CD14-positive monocyte (primary cell): ENCODE data around the gene LAMC1. TPM values are rescaled to one million over a fixed set of nuclear protein-coding genes. Genes with fewer than 3 reads are reported as not detected.

ENCODE experiments used
- DNase-seq, 3 donors: peaks; one replicate each; pipeline ENCODE4 v3.0.0-alpha.2; 2011 to 2022
- H2AFZ ChIP-seq: 2 replicates; pipeline ENCODE4 v1.6.0; 2012; ENCODE audit warnings: mild to moderate bottlenecking, low read depth, low read length, inconsistent platforms; ENCODE audit not compliant: insufficient read depth, poor library complexity, severe bottlenecking
- H3K27ac ChIP-seq, 2 donors: 1 replicate in 1 of 2; 2 replicates in 1 of 2; pipeline ENCODE4 v1.5.1; 2012 to 2013; ENCODE audit warnings: low read length in 2 of 2, control low read depth in 1 of 2, inconsistent platforms in 1 of 2, low read depth in 1 of 2, mild to moderate bottlenecking in 1 of 2
- H3K27me3 ChIP-seq, 2 donors: one replicate each; pipeline versions ENCODE4 v1.6.0 to v1.6.1; 2011 to 2013; ENCODE audit warnings: low read length in 2 of 2; ENCODE audit not compliant: control insufficient read depth in 2 of 2, insufficient read depth in 2 of 2
- H3K36me3 ChIP-seq, 2 donors: replicated peaks in 1 of 2; 1 replicate in 1 of 2; 2 replicates in 1 of 2; pipeline versions ENCODE4 v1.5.1 to v1.6.1; 2012 to 2013; ENCODE audit warnings: low read length in 2 of 2, control low read depth in 1 of 2, inconsistent platforms in 1 of 2, mild to moderate bottlenecking in 1 of 2; ENCODE audit not compliant: insufficient read depth in 2 of 2, control insufficient read depth in 1 of 2
- H3K4me1 ChIP-seq, 2 donors: 1 replicate in 1 of 2; 2 replicates in 1 of 2; pipeline versions ENCODE4 v1.5.1 to v1.6.1; 2012 to 2013; ENCODE audit warnings: low read length in 2 of 2, control low read depth in 1 of 2, inconsistent platforms in 1 of 2, mild to moderate bottlenecking in 1 of 2, moderate library complexity in 1 of 2; ENCODE audit not compliant: insufficient read depth in 2 of 2, control insufficient read depth in 1 of 2
- H3K4me2 ChIP-seq: replicated peaks from 2 replicates; pipeline ENCODE3; 2012; ENCODE audit warnings: low read length, moderate library complexity, mild to moderate bottlenecking; ENCODE audit not compliant: poor library complexity, severe bottlenecking; ENCODE audit errors: extremely low read depth
- H3K4me3 ChIP-seq, 3 experiments: fragments of 200-600 bp in 1 of 3; sonication (generic) in 1 of 3; replicated peaks in 1 of 3; 1 replicate in 2 of 3; 2 replicates in 1 of 3; pipeline ENCODE4 v1.5.1; 2011 to 2013; ENCODE audit warnings: low read length in 3 of 3, mild to moderate bottlenecking in 3 of 3, control low read depth in 2 of 3, low read depth in 2 of 3, inconsistent platforms in 1 of 3, moderate library complexity in 1 of 3
- H3K79me2 ChIP-seq: 2 replicates; pipeline ENCODE4 v1.6.0; 2012; ENCODE audit warnings: mild to moderate bottlenecking, control low read depth, inconsistent platforms, low read length, moderate library complexity; ENCODE audit not compliant: insufficient read depth
- H3K9ac ChIP-seq: 2 replicates; pipeline ENCODE4 v1.6.0; 2017; ENCODE audit warnings: low read length, mild to moderate bottlenecking; ENCODE audit not compliant: insufficient read depth, poor library complexity, severe bottlenecking
- H3K9me3 ChIP-seq, 2 donors: replicated peaks in 1 of 2; 1 replicate in 1 of 2; 2 replicates in 1 of 2; pipeline versions ENCODE4 v1.5.1 to v1.6.1; 2012 to 2013; ENCODE audit warnings: low read length in 2 of 2, control low read depth in 1 of 2; ENCODE audit not compliant: control insufficient read depth in 1 of 2, insufficient read depth in 1 of 2
- H4K20me1 ChIP-seq: 2 replicates; pipeline ENCODE4 v1.6.0; 2012; ENCODE audit warnings: mild to moderate bottlenecking, low read length, control low read depth, moderate library complexity; ENCODE audit not compliant: insufficient read depth
- H3K27ac Mint-ChIP-seq, 7 donors: one replicate each; pipeline ENCODE4 v1.8.0; 2020; ENCODE audit warnings: mild to moderate bottlenecking in 7 of 7, mixed read lengths in 7 of 7, moderate library complexity in 6 of 7, inconsistent platforms in 2 of 7
- H3K27me3 Mint-ChIP-seq, 3 donors: one replicate each; pipeline ENCODE4 v1.8.0; 2021 to 2022; ENCODE audit warnings: low read depth in 3 of 3, mild to moderate bottlenecking in 3 of 3, mixed read lengths in 3 of 3, moderate library complexity in 3 of 3, inconsistent platforms in 1 of 3
- H3K36me3 Mint-ChIP-seq, 2 donors: one replicate each; pipeline ENCODE4 v1.8.0; 2020; ENCODE audit warnings: mixed read lengths in 2 of 2, inconsistent platforms in 1 of 2, mild to moderate bottlenecking in 1 of 2
- H3K4me1 Mint-ChIP-seq: one replicate; pipeline ENCODE4 v1.8.0; 2020; ENCODE audit warnings: mild to moderate bottlenecking, mixed read lengths
- H3K4me3 Mint-ChIP-seq, 2 donors: one replicate each; pipeline ENCODE4 v1.8.0; 2020; ENCODE audit warnings: mild to moderate bottlenecking in 2 of 2, mixed read lengths in 2 of 2, moderate library complexity in 1 of 2
- H3K9me3 Mint-ChIP-seq, 7 donors: one replicate each; pipeline ENCODE4 v1.8.0; 2020 to 2022; ENCODE audit warnings: mixed read lengths in 7 of 7, mild to moderate bottlenecking in 6 of 7, moderate library complexity in 6 of 7, inconsistent platforms in 2 of 7
- CTCF ChIP-seq: fragments of 200-600 bp; IDR thresholded peaks from one replicate; pipeline ENCODE4 v1.8.0; 2022; ENCODE audit warnings: antibody characterized with exemption, mild to moderate bottlenecking
- WGBS: methylation state at CpG from one replicate; pipeline ENCODE4 v1.1.5; 2013; ENCODE audit warnings: missing lambda C conversion rate; ENCODE audit not compliant: insufficient coverage; 5-methylcytosine and 5-hydroxymethylcytosine counted together
- intact Hi-C, 2 donors: fragments of 100-400 bp; cut with micrococcal nuclease; formaldehyde crosslinking; loops; one replicate each; pipeline versions ENCODE4 v1.15.0 to v1.15.1; 2023
- polyA plus RNA-seq, 3 donors: library from polyadenylated mRNA; depleted of rRNA in 1 of 3; unstranded in 2 of 3; stranded (reverse) in 1 of 3; fragments of 300-500 nt in 2 of 3; fragments of >200 nt in 1 of 3; fragmentation: Illumina TruSeq in 2 of 3; gene quantifications; 1 replicate in 2 of 3; 2 replicates in 1 of 3; pipeline ENCODE4 v1.2.3, GENCODE V29; 2012 to 2021

The LAMC1 gene
- polyA plus RNA-seq, 3 donors = 0.34 to 1.7 (median 0.95) TPM

- WGBS = 100% methylated on average over 1 of the region's 2 CpGs
- Histone ChIP-seq H4K20me1 (no peaks in the 10 kb centered on the region), H3K4me2 (no peak overlapping the region), H3K4me1 (no peaks in the 10 kb centered on the region), H3K4me3 (no peak overlapping the region), H3K79me2 (no peaks in the 10 kb centered on the region), H3K9ac (no peak overlapping the region), H3K27ac (no peak overlapping the region), H2AFZ (no peak overlapping the region), H3K27me3 (no peaks in the 10 kb centered on the region), H3K9me3 (no peaks in the 10 kb centered on the region), H3K36me3 (no peaks in the 10 kb centered on the region)
- TF ChIP-seq CTCF = no peak
- Mint-ChIP-seq H3K4me1 (no peaks in the 10 kb centered on the region), H3K36me3 (no peaks in the 10 kb centered on the region), H3K4me3 (no peak overlapping the region), H3K27me3 (peaks cover 6 to 12% (median 7%) of the 10 kb centered on the region in 3 donors), H3K9me3 (peaks cover 0 to 1% (median 0%) of the 10 kb centered on the region in 7 donors), H3K27ac (no peak overlapping the region)
- intact Hi-C loops = no loop called here
- no peak for DNase-seq
These were observed 124.5 kb downstream of the LAMC1 start for GRCh38 chr1:183147735-183148134.

GRCh38 chr1:183148599-183148998 lies 125.4 kb downstream of the LAMC1 start:
- no peak for DNase-seq
- Histone ChIP-seq H3K9ac (no peak overlapping the region), H3K4me1 (no peaks in the 10 kb centered on the region), H3K4me3 (no peak overlapping the region), H3K9me3 (no peaks in the 10 kb centered on the region), H4K20me1 (no peaks in the 10 kb centered on the region), H2AFZ (no peak overlapping the region), H3K27ac (no peak overlapping the region), H3K27me3 (no peaks in the 10 kb centered on the region), H3K4me2 (no peak overlapping the region), H3K36me3 (no peaks in the 10 kb centered on the region), H3K79me2 (no peaks in the 10 kb centered on the region)
- Mint-ChIP-seq H3K27ac (no peak overlapping the region), H3K36me3 (no peaks in the 10 kb centered on the region), H3K4me3 (no peak overlapping the region), H3K27me3 (peaks cover 6 to 12% (median 12%) of the 10 kb centered on the region in 3 donors), H3K4me1 (no peaks in the 10 kb centered on the region), H3K9me3 (peaks cover 0 to 1% (median 0%) of the 10 kb centered on the region in 7 donors)
- intact Hi-C loops = no loop called here
- 95% methylated on average over 5 of the region's 5 CpGs for WGBS
- no peak for TF ChIP-seq CTCF
